ENCODE measurements around the gene KCNQ2.

Gene KCNQ2

GRCh38 chr20:63471981-63472831 is at the start of gene KCNQ2:
KCNQ2 (minus strand) TSS chr20:63472655; CDS start chr20:63472463, 192 bp downstream.
- DNase-seq = no peak

DNA sequence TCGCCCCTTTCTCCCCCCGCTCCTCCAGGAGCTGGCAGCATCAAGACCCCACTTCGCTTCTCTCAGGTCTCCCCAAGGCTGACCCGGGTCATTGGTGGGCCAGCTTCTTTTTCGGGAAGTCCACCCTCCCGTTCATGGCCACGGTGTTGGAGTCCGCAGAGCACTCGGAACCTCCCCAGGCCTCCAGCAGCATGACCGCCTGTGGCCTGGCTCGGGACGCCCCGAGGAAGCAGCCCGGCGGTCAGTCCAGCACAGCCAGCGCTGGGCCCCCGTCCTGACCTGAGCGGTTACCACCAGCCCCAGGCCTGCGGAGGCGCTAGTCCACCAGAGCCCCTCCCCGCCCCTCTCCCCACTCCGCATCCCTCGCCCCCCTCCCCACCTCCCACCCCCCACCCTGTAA is 49.1 kb upstream of the KCNQ2 start:
- no peak for DNase-seq

DNA sequence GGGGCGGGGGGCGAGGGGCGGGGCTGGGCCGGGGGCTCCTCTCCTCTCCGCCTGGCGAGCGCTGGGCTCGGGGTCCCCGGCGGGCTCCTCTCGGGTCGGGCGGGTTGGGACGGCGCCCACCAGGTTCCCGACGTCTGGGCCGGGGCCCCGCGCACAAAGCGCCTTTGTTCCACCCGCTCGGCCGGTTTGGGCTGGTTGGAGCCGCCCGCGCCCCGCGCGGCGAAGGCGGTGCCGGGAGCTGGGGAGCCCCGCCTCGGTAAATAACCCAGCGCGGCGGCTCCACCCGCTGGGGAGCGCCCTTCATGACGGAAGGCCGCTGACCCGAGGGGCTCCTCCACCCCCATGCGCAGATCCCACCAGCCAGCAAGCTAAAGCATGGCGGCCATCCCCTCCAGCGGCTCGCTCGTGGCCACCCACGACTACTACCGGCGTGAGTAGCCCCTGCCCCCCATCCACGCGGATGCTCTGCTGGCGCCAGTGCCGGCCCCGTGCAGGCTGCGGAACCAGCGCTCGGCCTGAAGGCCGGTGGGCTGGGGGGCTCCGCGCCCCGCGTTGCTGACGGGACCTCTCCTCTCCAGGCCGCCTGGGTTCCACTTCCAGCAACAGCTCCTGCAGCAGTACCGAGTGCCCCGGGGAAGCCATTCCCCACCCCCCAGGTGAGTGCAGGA is 48.6 kb upstream of the KCNQ2 start:
- peak; percentile 82 for DNase-seq

- DNase-seq = peak; percentile 86
Measured at GRCh38 chr20:63520504-63520933, 48.1 kb upstream of the KCNQ2 start, which contains the start of gene PPDPF. PPDPF (plus strand) TSS chr20:63520765; CDS start chr20:63521309, 544 bp downstream.

DNA sequence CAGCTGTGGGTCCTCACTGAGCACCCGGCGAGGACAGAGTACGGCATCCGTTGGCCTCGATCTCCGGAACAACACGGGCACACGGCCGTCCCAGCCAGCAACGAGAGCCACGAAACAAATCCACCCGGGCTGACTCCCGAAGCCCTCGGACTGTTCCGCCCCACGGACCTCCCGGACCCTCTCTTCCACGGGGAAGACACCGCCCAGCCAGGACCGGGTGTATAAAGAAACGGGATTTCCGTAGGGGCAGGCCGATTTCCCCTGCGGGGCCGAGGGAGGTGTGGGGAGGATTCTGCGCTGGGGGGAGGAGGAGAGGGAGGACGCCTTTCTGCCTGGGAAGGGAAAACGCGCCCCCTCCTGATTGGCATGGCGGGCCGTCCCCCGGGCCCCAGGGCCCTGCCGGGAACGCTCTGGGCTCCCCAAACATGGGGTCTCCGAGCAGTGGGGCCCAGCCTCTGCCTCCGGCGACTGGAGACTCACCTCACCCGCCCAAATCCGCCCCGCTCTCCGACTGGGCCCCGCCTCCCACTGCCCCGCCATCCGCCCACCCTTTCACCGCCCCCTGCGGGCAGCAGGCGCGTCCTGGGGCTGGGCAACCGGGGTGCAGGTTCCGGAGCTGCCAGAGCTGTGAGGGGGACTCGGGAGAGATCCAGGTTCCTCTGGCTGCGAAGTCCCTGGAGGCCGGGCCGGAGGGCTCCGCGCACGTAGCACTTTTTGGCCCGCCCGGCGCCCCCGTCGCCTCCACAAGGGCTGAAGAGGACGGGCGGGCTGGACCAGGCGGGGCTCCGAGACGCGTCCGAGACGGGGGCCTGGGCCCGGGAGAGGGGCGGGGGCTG is 47.4 kb upstream of the KCNQ2 start:
- peak; percentile 55 for DNase-seq

DNA sequence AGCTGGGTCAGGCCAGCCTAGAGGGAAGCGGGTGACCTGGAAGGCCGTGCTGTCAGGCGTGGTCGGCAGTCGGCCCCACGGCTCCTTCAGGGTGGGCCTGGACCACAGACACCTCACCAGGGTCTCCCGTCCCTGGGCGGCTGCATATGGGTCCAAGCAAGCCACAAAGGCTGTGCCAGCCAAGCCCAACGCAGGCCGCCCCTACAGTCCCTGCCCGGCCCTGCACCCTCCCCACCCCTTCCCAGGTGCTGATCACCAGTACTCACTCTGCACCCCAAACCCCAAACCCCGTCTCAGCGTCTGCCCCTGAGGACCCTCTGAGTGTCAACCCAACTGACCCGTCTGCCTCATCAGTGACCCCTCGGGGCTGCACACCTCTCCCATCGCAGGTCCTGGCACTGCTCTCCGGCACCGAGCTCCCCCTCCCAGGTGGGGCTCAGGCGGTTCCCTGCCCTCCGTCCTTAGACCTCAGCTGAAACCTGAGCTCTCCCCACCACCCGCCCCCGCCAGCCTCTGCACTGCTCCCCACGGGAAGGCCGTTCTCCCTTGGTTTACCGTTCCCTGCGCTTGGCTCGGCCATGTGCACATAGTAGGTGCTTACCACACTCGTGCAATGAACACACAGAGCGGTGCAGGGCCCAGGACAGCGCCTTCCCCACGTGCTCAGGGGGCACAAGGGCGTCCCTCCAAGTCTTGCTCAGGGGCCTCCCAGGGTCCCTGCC is 46.7 kb upstream of the KCNQ2 start:
- DNase-seq = no peak

GRCh38 chr20:63518351-63518861 is 46.0 kb upstream of the KCNQ2 start:
- DNase-seq = no peak

GRCh38 chr20:63517376-63518309 is 45.2 kb upstream of the KCNQ2 start:
- DNase-seq = no peak

GRCh38 chr20:63514520-63514919 is 42.1 kb upstream of the KCNQ2 start:
- DNase-seq = peak; percentile 80

GRCh38 chr20:63513207-63513606 is 40.8 kb upstream of the KCNQ2 start:
- no peak for DNase-seq

GRCh38 chr20:63509088-63509564 is 36.7 kb upstream of the KCNQ2 start:
- no peak for DNase-seq

DNA sequence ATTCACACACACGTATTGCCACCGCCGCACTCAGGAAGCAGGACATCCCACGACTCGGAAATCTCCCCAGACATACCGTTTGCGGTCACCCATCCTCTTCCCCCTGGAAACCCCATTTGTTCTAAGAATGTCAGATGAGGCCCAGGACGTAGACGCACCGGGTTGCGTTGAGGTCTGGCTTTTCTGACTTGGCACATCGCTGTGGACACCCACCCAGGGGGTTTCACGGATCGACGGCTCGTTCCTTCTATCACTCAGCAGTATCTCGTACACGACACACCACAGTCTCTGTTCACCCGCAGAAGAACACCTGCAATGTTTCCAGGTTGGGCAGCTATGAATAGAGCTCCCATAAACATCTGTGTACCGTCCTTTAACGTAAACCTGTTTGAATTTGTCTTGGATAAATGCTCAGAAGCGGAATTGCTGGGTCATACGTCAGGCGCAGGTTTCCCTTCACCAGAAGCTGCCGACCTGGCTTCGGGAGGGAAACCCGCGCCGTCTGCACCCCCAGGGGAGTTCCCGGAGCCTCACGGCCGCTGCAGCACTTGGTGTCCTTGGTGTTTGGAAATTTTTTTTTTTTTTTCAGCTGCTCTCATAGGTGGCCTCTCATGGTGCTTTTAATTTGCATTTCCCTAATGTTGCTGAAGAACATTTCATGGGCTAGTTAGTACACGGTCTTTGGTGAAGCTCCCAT is 35.8 kb upstream of the KCNQ2 start:
- no peak for DNase-seq

GRCh38 chr20:63507083-63507743 is 34.8 kb upstream of the KCNQ2 start:
- no peak for DNase-seq

DNA sequence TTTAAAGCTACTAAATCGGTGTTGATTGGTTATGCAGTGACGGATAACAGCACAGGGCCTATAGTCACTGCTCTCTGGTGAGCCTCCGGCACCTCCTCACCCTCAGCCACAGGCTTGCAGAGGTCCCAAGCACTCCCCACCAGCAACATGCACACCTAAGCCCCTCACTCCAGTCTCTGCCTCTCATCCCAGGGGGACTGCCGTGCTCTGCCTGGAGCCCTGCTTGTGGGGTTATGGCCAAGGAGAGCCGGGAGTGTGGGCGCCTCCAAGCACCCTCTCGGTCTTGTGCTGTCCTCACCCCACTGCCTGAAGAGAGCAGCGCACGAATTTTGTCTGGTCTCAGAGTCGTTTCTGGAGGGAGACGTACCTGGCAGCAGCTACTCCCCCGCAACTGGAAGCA is 33.3 kb upstream of the KCNQ2 start:
- no peak for DNase-seq

DNA sequence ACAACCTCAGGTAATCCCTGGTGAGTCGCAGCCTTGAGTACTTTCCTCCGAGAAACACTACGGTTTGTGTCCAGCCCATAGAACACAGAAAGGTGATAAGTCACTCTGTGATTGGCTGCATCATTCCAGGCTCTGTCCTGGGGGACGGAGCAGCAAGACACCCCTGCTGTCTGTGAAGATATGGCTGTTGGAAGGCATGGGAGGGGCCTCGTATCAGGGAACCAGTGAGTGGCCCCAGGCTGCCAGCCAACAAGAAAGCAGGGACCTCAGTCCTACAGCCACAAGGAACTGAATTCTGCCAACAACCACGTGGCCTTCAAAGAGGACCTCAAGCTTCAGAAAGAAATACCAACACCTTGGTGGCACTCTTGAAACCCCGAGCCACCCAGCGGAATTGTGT is 32.8 kb upstream of the KCNQ2 start:
- DNase-seq = no peak

DNA sequence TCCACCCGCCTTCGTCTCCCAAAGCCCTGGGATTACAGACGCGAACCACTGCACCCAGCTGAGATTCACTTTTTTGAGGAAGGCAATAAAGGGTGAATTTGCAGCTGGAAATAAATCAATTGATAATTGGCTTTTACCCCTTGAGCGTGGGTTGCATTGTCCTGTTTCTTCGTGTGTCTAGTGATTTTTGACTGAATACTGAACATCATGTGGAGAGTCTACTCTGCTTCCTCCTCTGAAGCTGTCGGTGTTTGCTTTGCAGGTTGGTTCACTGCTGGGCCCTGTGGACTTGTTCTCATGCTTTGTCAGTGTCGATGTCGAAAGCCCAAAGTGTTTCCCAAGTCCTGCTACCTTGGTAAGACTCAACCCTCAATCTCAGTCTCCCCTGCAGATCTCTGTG is 32.2 kb upstream of the KCNQ2 start:
- no peak for DNase-seq

- no peak for DNase-seq
Measured at GRCh38 chr20:63503524-63503923, 31.1 kb upstream of the KCNQ2 start.

- no peak for DNase-seq
Measured at GRCh38 chr20:63502671-63503172, 30.3 kb upstream of the KCNQ2 start.
